ENCODE results near the gene KCNQ2. TPM values are rescaled to one million over a fixed set of nuclear protein-coding genes. Genes with fewer than 3 reads are reported as not detected.
"Not testable (repeated sequence)": the region's sequence is repeated elsewhere in the genome, so short reads cannot be mapped to it uniquely, and the experiment has no call there.

KCNQ2 gene
- total RNA-seq = under 1 TPM; 0.10 to 0.12 TPM

DNA sequence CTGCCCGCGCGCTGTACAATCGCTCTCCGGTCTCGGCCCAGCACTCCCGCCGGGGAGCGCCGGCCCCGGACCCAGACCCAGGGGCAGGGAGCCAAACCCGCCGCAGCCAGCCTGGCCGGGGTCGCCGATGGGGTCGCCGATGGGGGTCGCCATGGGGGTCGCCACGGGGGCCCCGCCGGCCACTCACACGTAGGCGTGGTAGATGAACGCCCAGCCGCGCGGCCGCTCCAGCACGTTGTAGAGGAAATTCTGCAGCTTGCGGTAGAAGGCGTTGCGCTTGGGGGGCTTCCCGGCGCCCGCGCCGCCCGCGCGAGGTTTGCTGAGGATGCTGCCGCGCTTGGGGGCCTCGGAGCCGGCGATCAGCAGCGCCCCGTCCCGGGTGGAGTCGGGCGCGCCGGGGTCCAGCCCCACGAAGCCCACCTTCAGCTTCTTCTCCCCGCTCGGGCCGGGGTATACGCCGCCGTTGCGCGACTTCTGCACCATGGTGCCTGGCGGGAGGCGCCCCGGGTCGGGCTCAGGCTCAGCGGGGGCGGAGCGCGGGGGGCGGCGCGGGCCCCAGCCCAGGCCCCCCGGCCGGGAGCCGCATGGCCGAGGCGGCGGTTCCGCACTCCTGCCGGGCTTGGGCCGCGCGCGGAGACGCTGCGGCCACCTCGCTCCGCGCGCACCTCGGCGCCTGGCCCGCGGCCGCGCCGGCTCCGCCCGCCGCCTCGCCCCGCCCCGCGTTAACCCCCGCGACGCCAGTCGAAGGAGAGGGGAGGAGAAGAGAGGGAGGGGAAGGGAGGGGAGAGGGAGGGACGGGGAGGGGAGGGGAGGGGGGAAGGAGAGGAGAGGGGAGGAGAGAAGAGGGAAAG lies at the start of gene KCNQ2:
Gene KCNQ2, minus strand, starts transcription at position 675 of the 851 bp plus-strand sequence. Its CDS starts 192 bp downstream, at position 483.
- no peak within 1 kb of the TSS for H3K4me3 Mint-ChIP-seq
- CTCF ChIA-PET = no interaction called here
- no peak within 1 kb of the TSS for H3K27ac Mint-ChIP-seq

DNA sequence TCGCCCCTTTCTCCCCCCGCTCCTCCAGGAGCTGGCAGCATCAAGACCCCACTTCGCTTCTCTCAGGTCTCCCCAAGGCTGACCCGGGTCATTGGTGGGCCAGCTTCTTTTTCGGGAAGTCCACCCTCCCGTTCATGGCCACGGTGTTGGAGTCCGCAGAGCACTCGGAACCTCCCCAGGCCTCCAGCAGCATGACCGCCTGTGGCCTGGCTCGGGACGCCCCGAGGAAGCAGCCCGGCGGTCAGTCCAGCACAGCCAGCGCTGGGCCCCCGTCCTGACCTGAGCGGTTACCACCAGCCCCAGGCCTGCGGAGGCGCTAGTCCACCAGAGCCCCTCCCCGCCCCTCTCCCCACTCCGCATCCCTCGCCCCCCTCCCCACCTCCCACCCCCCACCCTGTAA lies 49.1 kb upstream of the KCNQ2 start:
- H3K27ac Mint-ChIP-seq = peak overlapping the region; percentile 81
- no peak for DNase-seq
- POLR2A ChIA-PET = interaction anchor here (0.7 kb wide), 1 partner anchor 25 kb away, joined by 3 read pairs; no protein-coding TSS in a partner anchor
- H3K36me3 Mint-ChIP-seq (ENCODE audit: low read depth) = peaks cover 23% of the 10 kb centered on the region
- peak overlapping the region; percentile 73 for H3K4me3 Mint-ChIP-seq
- CTCF ChIA-PET = interaction anchor here (1.0 to 2.3 kb wide), 5 partner anchors 13 to 536 kb away, joined by 3 to 21 read pairs (median 4); partner anchors contain the start of gene PTK6
- peaks cover 8% of the 10 kb centered on the region for H3K9me3 Mint-ChIP-seq
- H3K27me3 Mint-ChIP-seq = no peaks in the 10 kb centered on the region
- peaks cover 12% of the 10 kb centered on the region for H3K4me1 Mint-ChIP-seq

More for the DNA sequence above, at the start of gene KCNQ2:
- no peak for DNase-seq
- POLR2A ChIA-PET = no interaction called here
- Mint-ChIP-seq H3K36me3 (ENCODE audit: low read depth) (no peaks in the 10 kb centered on the region), H3K27me3 (peaks cover 22% of the 10 kb centered on the region), H3K4me1 (no peaks in the 10 kb centered on the region), H3K9me3 (no peaks in the 10 kb centered on the region)

DNA sequence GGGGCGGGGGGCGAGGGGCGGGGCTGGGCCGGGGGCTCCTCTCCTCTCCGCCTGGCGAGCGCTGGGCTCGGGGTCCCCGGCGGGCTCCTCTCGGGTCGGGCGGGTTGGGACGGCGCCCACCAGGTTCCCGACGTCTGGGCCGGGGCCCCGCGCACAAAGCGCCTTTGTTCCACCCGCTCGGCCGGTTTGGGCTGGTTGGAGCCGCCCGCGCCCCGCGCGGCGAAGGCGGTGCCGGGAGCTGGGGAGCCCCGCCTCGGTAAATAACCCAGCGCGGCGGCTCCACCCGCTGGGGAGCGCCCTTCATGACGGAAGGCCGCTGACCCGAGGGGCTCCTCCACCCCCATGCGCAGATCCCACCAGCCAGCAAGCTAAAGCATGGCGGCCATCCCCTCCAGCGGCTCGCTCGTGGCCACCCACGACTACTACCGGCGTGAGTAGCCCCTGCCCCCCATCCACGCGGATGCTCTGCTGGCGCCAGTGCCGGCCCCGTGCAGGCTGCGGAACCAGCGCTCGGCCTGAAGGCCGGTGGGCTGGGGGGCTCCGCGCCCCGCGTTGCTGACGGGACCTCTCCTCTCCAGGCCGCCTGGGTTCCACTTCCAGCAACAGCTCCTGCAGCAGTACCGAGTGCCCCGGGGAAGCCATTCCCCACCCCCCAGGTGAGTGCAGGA lies 48.6 kb upstream of the KCNQ2 start:
- Mint-ChIP-seq H3K9me3 (peaks cover 8% of the 10 kb centered on the region), H3K4me1 (peaks cover 12% of the 10 kb centered on the region), H3K36me3 (ENCODE audit: low read depth) (peaks cover 23% of the 10 kb centered on the region), H3K27ac (peak overlapping the region; percentile 81), H3K4me3 (peak overlapping the region; percentile 73), H3K27me3 (no peaks in the 10 kb centered on the region)
- ChIA-PET CTCF (interaction anchor here (0.6 to 2.3 kb wide), 7 partner anchors 13 to 536 kb away, joined by 3 to 21 read pairs (median 4); partner anchors contain the start of gene PTK6), POLR2A (interaction anchor here (0.7 kb wide), 2 partner anchors 24 to 307 kb away, joined by 3 read pairs; no protein-coding TSS in a partner anchor)
- DNase-seq = peak; percentile 77

GRCh38 chr20:63520504-63520933 lies 48.1 kb upstream of the KCNQ2 start, which contains the start of gene PPDPF:
Gene PPDPF (plus strand): TSS chr20:63520765. CDS start chr20:63521309, 544 bp downstream.
- CTCF ChIA-PET = interaction anchor here (0.6 to 2.3 kb wide), 7 partner anchors 14 to 537 kb away, joined by 3 to 21 read pairs (median 4); partner anchors contain the start of gene PTK6
- peaks cover 3% of the 10 kb centered on the region for H3K27me3 Mint-ChIP-seq
- H3K9me3 Mint-ChIP-seq = peaks cover 10% of the 10 kb centered on the region
- peaks cover 12% of the 10 kb centered on the region for H3K4me1 Mint-ChIP-seq
- peak; percentile 84 for DNase-seq
- POLR2A ChIA-PET = interaction anchor here (0.7 kb wide), 1 partner anchor 308 kb away, joined by 3 read pairs; no protein-coding TSS in a partner anchor
- H3K36me3 Mint-ChIP-seq (ENCODE audit: low read depth) = peaks cover 23% of the 10 kb centered on the region
- H3K27ac Mint-ChIP-seq = peak within 1 kb of the TSS; percentile 90
- peak within 1 kb of the TSS; percentile 73 for H3K4me3 Mint-ChIP-seq

GRCh38 chr20:63519668-63520503 lies 47.4 kb upstream of the KCNQ2 start:
- DNase-seq = peak; percentile 71
- Mint-ChIP-seq H3K27me3 (peaks cover 9% of the 10 kb centered on the region), H3K4me1 (peaks cover 12% of the 10 kb centered on the region), H3K4me3 (peak overlapping the region; percentile 67), H3K36me3 (ENCODE audit: low read depth) (peaks cover 23% of the 10 kb centered on the region), H3K27ac (peak overlapping the region; percentile 74), H3K9me3 (peaks cover 15% of the 10 kb centered on the region)
- ChIA-PET POLR2A (no interaction called here), CTCF (interaction anchor here (0.5 to 2.3 kb wide), 5 partner anchors 10 to 114 kb away, joined by 3 to 21 read pairs (median 4); partner anchors contain the start of gene PTK6)

DNA sequence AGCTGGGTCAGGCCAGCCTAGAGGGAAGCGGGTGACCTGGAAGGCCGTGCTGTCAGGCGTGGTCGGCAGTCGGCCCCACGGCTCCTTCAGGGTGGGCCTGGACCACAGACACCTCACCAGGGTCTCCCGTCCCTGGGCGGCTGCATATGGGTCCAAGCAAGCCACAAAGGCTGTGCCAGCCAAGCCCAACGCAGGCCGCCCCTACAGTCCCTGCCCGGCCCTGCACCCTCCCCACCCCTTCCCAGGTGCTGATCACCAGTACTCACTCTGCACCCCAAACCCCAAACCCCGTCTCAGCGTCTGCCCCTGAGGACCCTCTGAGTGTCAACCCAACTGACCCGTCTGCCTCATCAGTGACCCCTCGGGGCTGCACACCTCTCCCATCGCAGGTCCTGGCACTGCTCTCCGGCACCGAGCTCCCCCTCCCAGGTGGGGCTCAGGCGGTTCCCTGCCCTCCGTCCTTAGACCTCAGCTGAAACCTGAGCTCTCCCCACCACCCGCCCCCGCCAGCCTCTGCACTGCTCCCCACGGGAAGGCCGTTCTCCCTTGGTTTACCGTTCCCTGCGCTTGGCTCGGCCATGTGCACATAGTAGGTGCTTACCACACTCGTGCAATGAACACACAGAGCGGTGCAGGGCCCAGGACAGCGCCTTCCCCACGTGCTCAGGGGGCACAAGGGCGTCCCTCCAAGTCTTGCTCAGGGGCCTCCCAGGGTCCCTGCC lies 46.7 kb upstream of the KCNQ2 start:
- peak overlapping the region; percentile 67 for H3K4me3 Mint-ChIP-seq
- H3K27me3 Mint-ChIP-seq = peaks cover 14% of the 10 kb centered on the region
- H3K36me3 Mint-ChIP-seq (ENCODE audit: low read depth) = peaks cover 21% of the 10 kb centered on the region
- peak overlapping the region; percentile 73 for H3K27ac Mint-ChIP-seq
- POLR2A ChIA-PET = no interaction called here
- H3K4me1 Mint-ChIP-seq = peaks cover 13% of the 10 kb centered on the region
- H3K9me3 Mint-ChIP-seq = peaks cover 19% of the 10 kb centered on the region
- no peak for DNase-seq
- CTCF ChIA-PET = interaction anchor here (1.4 kb wide), 1 partner anchor 10 kb away, joined by 4 read pairs; no protein-coding TSS in a partner anchor

DNA sequence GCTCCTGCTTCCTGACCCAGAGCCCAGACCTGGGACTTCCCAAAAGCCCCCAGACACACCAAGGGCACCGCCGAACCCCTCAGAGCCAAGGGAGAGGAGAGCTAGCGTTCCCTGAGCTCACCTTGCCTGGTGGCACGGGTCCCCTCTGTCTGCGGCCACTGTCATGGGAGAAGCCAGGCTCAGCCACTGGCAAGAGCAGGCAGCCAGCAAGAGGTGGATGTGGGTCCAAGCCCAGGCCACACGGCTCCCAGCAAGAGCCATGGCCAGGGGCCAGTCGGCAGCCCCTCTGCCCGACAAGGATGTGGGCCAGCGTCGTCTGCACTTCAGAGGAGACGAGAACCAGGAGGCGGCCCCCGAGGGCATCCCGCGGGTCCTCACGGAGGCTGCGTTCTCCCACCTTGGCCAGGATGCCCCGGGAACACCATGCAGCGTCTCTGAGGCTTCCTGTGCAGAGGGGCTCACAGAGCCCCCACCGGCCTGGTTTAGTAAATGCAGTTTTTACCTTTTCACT lies 46.0 kb upstream of the KCNQ2 start:
- H3K4me1 Mint-ChIP-seq = peaks cover 11% of the 10 kb centered on the region
- peaks cover 15% of the 10 kb centered on the region for H3K36me3 Mint-ChIP-seq (ENCODE audit: low read depth)
- H3K9me3 Mint-ChIP-seq = peaks cover 18% of the 10 kb centered on the region
- ChIA-PET POLR2A (no interaction called here), CTCF (interaction anchor here (1.4 to 1.7 kb wide), 2 partner anchors 11 to 22 kb away, joined by 4 to 7 read pairs; no protein-coding TSS in a partner anchor)
- H3K27me3 Mint-ChIP-seq = peaks cover 17% of the 10 kb centered on the region
- no peak for DNase-seq
- H3K4me3 Mint-ChIP-seq = no peak overlapping the region
- no peak overlapping the region for H3K27ac Mint-ChIP-seq

DNA sequence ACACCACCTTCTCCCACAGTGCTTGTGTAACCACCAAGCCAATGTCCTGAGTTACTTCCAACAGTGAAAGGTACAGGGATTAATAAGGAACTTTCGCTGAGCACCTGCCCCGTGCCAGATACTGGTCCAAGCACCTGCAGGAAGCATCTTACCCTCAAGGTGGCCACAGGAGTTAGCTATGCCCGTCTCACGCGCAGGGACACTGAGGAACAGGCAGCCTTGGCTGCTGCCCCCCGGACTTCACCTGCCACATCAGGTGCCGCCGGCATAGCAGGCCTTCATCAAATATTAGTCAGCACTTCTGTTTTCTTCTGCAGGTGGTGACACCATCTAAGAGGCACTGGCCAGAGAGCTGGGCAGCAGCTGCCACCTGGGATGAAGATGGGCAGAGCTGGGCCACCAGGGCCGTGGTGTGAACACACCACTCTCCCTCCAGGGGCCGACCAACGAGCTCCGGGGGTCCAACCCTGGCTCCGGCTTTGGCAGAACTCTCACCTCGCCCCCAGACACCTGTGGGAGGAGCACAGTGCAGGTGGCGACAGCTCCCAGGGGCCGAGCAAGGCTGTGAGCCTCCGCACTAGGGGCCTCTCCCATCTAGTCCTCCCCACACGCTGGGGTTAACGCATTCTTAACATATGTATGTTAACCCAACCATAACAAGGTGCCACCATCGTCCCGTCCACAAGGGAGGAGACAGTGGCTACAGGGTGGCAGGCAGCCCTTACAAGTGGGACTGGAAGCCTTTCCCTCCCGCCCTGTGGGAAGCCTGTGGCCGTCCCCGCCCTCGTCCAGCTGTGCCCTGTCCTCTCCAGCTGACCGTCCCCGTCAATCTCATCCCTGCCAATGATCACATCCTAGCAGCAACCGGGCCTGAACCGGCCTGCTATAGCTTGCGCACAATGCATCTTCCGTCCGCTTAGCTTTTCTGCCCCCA lies 45.2 kb upstream of the KCNQ2 start:
- CTCF ChIA-PET = interaction anchor here (1.7 kb wide), 1 partner anchor 21 kb away, joined by 7 read pairs; no protein-coding TSS in a partner anchor

GRCh38 chr20:63514520-63514919 lies 42.1 kb upstream of the KCNQ2 start:
- H3K36me3 Mint-ChIP-seq (ENCODE audit: low read depth); H3K4me1 Mint-ChIP-seq; POLR2A ChIA-PET; H3K4me3 Mint-ChIP-seq; H3K27ac Mint-ChIP-seq: not testable (repeated sequence)
- peak; percentile 6 for DNase-seq
- Mint-ChIP-seq H3K9me3 (peaks cover 18% of the 10 kb centered on the region), H3K27me3 (peaks cover 36% of the 10 kb centered on the region)
- CTCF ChIA-PET = interaction anchor here (0.6 kb wide), 1 partner anchor 1409 kb away, joined by 3 read pairs; no protein-coding TSS in a partner anchor

More for the DNA sequence above, 45.2 kb upstream of the KCNQ2 start:
- H3K9me3 Mint-ChIP-seq = peaks cover 20% of the 10 kb centered on the region
- DNase-seq = no peak
- POLR2A ChIA-PET = no interaction called here
- H3K4me3 Mint-ChIP-seq = no peak overlapping the region
- H3K27me3 Mint-ChIP-seq = peaks cover 25% of the 10 kb centered on the region
- no peak overlapping the region for H3K27ac Mint-ChIP-seq
- H3K4me1 Mint-ChIP-seq = peaks cover 10% of the 10 kb centered on the region
- H3K36me3 Mint-ChIP-seq (ENCODE audit: low read depth) = peaks cover 9% of the 10 kb centered on the region

DNA sequence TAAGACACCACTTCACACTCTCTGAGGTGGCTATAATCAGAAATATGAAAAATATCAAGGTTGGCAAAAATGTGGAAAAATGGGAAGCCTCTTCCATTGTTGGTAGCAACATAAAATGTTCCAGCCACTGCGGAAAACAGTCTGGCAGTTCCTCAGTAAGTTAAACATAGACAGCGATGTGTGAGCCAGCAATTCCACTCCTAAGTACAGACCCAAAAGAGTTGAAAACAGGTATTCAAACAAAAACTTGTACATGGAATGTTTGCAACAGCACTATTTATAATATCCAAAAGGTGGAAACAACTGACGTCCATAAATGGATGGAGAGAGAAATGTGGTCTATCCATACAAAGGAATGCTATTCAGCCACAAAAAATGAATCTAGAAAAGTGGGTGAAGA lies 40.8 kb upstream of the KCNQ2 start:
- H3K36me3 Mint-ChIP-seq (ENCODE audit: low read depth) = peaks cover 2% of the 10 kb centered on the region
- no peak for DNase-seq
- no peak overlapping the region for H3K27ac Mint-ChIP-seq
- CTCF ChIA-PET = no interaction called here
- H3K4me3 Mint-ChIP-seq = no peak overlapping the region
- POLR2A ChIA-PET = no interaction called here
- peaks cover 18% of the 10 kb centered on the region for H3K9me3 Mint-ChIP-seq
- H3K27me3 Mint-ChIP-seq = peaks cover 40% of the 10 kb centered on the region
- peaks cover 2% of the 10 kb centered on the region for H3K4me1 Mint-ChIP-seq

All from activated CD4-positive, alpha-beta T cell treated with anti-CD3 and anti-CD28 coated beads, Interleukin-2, amount 10 ng/mL, durations not matched to agents 7 days and 5 days (primary cell).